HG02642 (cell line): Measurements from ENCODE around the gene DPCD.

Experiments
- ATAC-seq: cut with Tn5 transposase; IDR thresholded peaks from one replicate; pipeline ENCODE4 v1.9.1; 2021; ENCODE audit warnings: mild to moderate bottlenecking; ENCODE audit not compliant: unreplicated experiment, poor library complexity

The DPCD gene

GRCh38 chr10:101566333-101567164, 21.6 kb upstream of the DPCD start:
- no peak for ATAC-seq

- ATAC-seq = no peak
Observed at GRCh38 chr10:101567165-101568006, 20.7 kb upstream of the DPCD start.

GRCh38 chr10:101568054-101568745, 19.9 kb upstream of the DPCD start:
- ATAC-seq = no peak

GRCh38 chr10:101569323-101569621, 18.8 kb upstream of the DPCD start:
- ATAC-seq = no peak

GRCh38 chr10:101569622-101570427, 18.3 kb upstream of the DPCD start:
- peak; percentile 66 for ATAC-seq

GRCh38 chr10:101570428-101571270, 17.5 kb upstream of the DPCD start:
- peak; percentile 3 for ATAC-seq

- no peak for ATAC-seq
Observed at GRCh38 chr10:101571271-101571925, 16.7 kb upstream of the DPCD start.

- no peak for ATAC-seq
Observed at GRCh38 chr10:101572126-101572525, 16.0 kb upstream of the DPCD start.

- ATAC-seq = no peak
Observed at GRCh38 chr10:101572785-101573184, 15.3 kb upstream of the DPCD start.

- ATAC-seq = no peak
Observed at GRCh38 chr10:101573885-101574753, 14.0 kb upstream of the DPCD start.

GRCh38 chr10:101575091-101575490, 13.0 kb upstream of the DPCD start:
- no peak for ATAC-seq

- no peak for ATAC-seq
Observed at GRCh38 chr10:101575580-101576210, 12.4 kb upstream of the DPCD start.

- no peak for ATAC-seq
Observed at GRCh38 chr10:101576211-101576863, 11.8 kb upstream of the DPCD start.

- ATAC-seq = no peak
Observed at GRCh38 chr10:101577121-101577871, 10.8 kb upstream of the DPCD start.

GRCh38 chr10:101578192-101578591, 9.9 kb upstream of the DPCD start:
- ATAC-seq = no peak

GRCh38 chr10:101578803-101579515, 9.2 kb upstream of the DPCD start:
- no peak for ATAC-seq
